Measurements from ENCODE around the gene FANCM. TPM values are rescaled to one million over a fixed set of nuclear protein-coding genes. Genes with fewer than 3 reads are reported as not detected.

The FANCM gene
- total RNA-seq, 1 donor from 2014 or later, result 9.9 TPM

DNA sequence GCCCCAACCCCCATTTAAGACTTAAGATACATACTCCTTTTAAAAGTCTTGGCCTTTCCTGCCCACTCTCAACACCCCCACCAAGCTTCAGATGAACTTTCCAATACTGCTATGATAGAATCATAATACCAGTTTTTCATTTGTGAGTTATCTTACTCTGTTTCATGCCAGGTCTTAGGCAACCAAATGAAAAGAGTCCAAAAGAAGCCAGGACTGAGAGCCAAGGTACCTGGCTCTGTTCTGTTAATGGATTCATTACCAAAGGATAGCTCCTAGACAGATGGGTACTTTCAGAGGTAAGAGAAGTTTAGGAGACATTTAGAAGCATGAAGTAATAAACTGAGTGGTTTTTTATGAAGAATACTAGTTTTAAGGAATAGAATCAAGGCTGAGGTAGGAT is 34.2 kb downstream of the FANCM start:
- Mint-ChIP-seq H3K9me3 (ENCODE audit: unreplicated experiment) (no peaks in the 10 kb centered on the region), H3K4me1 (ENCODE audit: unreplicated experiment) (no peaks in the 10 kb centered on the region), H3K4me3 (ENCODE audit: unreplicated experiment) (no peak overlapping the region), H3K36me3 (ENCODE audit: low read depth, unreplicated experiment) (no peaks in the 10 kb centered on the region), H3K27me3 (ENCODE audit: unreplicated experiment) (no peaks in the 10 kb centered on the region), H3K27ac (ENCODE audit: unreplicated experiment) (no peak overlapping the region)
- DNase-seq (ENCODE audit: low spot score), result no peak
- TF ChIP-seq, protein P1, sequence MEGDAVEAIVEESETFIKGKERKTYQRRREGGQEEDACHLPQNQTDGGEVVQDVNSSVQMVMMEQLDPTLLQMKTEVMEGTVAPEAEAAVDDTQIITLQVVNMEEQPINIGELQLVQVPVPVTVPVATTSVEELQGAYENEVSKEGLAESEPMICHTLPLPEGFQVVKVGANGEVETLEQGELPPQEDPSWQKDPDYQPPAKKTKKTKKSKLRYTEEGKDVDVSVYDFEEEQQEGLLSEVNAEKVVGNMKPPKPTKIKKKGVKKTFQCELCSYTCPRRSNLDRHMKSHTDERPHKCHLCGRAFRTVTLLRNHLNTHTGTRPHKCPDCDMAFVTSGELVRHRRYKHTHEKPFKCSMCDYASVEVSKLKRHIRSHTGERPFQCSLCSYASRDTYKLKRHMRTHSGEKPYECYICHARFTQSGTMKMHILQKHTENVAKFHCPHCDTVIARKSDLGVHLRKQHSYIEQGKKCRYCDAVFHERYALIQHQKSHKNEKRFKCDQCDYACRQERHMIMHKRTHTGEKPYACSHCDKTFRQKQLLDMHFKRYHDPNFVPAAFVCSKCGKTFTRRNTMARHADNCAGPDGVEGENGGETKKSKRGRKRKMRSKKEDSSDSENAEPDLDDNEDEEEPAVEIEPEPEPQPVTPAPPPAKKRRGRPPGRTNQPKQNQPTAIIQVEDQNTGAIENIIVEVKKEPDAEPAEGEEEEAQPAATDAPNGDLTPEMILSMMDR (IDR thresholded peaks at IDR 0.05; ENCODE audit: unreplicated experiment), result no peak

- Mint-ChIP-seq H3K36me3 (ENCODE audit: low read depth, unreplicated experiment) (no peaks in the 10 kb centered on the region), H3K9me3 (ENCODE audit: unreplicated experiment) (no peaks in the 10 kb centered on the region), H3K4me1 (ENCODE audit: unreplicated experiment) (no peaks in the 10 kb centered on the region), H3K27me3 (ENCODE audit: unreplicated experiment) (no peaks in the 10 kb centered on the region), H3K4me3 (ENCODE audit: unreplicated experiment) (no peak overlapping the region), H3K27ac (ENCODE audit: unreplicated experiment) (no peak overlapping the region)
- TF ChIP-seq, protein P1 (IDR thresholded peaks at IDR 0.05; ENCODE audit: unreplicated experiment), result no peak
- DNase-seq (ENCODE audit: low spot score), result no peak
Measured at GRCh38 chr14:45177076-45177475, 41.3 kb downstream of the FANCM start.

DNA sequence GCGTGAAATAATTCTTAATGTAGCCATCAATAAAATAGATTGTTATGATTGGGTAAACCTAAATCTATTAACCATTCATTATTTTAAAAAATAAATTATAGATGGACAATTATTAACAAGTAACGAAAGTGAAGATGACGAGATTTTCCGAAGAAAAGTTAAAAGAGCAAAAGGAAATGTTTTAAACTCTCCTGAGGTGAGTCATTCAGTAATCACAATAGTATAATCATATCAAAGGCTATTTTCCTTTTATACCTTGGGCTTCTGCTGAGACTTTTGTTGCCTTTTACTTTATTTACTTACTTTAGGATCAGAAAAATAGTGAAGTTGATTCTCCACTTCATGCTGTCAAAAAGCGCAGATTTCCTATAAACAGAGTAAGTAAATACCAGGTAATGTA is 45.6 kb downstream of the FANCM start:
- H3K9me3 Mint-ChIP-seq (ENCODE audit: unreplicated experiment), result no peaks in the 10 kb centered on the region
- DNase-seq (ENCODE audit: low spot score), result no peak
- no peak overlapping the region for H3K27ac Mint-ChIP-seq (ENCODE audit: unreplicated experiment)
- no peaks in the 10 kb centered on the region for H3K36me3 Mint-ChIP-seq (ENCODE audit: low read depth, unreplicated experiment)
- no peak overlapping the region for H3K4me3 Mint-ChIP-seq (ENCODE audit: unreplicated experiment)
- H3K27me3 Mint-ChIP-seq (ENCODE audit: unreplicated experiment), result no peaks in the 10 kb centered on the region
- TF ChIP-seq, protein P1 (IDR thresholded peaks at IDR 0.05; ENCODE audit: unreplicated experiment), result no peak
- H3K4me1 Mint-ChIP-seq (ENCODE audit: unreplicated experiment), result no peaks in the 10 kb centered on the region

DNA sequence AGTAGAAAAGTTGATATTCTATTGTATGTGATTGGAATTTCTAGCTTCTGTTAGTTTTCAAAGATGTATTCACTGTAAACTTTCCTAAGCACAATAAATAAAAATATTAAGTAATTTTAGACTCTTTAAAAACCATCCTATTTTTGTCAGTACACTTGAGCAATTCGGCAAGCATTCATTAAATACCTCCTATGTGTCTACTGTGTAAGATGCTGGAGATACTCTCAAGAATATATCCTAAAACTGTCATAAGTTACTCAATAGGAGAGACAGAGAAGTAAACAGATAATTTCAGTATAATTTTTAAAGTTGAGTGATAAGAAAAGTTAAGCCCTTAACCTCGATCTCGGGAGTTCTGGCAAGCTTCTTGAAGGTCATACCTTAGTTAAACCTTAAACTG is 46.1 kb downstream of the FANCM start:
- Mint-ChIP-seq H3K36me3 (ENCODE audit: low read depth, unreplicated experiment) (no peaks in the 10 kb centered on the region), H3K4me1 (ENCODE audit: unreplicated experiment) (no peaks in the 10 kb centered on the region), H3K4me3 (ENCODE audit: unreplicated experiment) (no peak overlapping the region), H3K9me3 (ENCODE audit: unreplicated experiment) (no peaks in the 10 kb centered on the region), H3K27ac (ENCODE audit: unreplicated experiment) (no peak overlapping the region), H3K27me3 (ENCODE audit: unreplicated experiment) (no peaks in the 10 kb centered on the region)
- DNase-seq (ENCODE audit: low spot score), result no peak
- TF ChIP-seq, protein P1 (IDR thresholded peaks at IDR 0.05; ENCODE audit: unreplicated experiment), result no peak

- H3K36me3 Mint-ChIP-seq (ENCODE audit: low read depth, unreplicated experiment), result no peaks in the 10 kb centered on the region
- H3K27me3 Mint-ChIP-seq (ENCODE audit: unreplicated experiment), result no peaks in the 10 kb centered on the region
- no peaks in the 10 kb centered on the region for H3K4me1 Mint-ChIP-seq (ENCODE audit: unreplicated experiment)
- TF ChIP-seq, protein P1 (IDR thresholded peaks at IDR 0.05; ENCODE audit: unreplicated experiment), result no peak
- no peak for DNase-seq (ENCODE audit: low spot score)
- H3K9me3 Mint-ChIP-seq (ENCODE audit: unreplicated experiment), result no peaks in the 10 kb centered on the region
- H3K27ac Mint-ChIP-seq (ENCODE audit: unreplicated experiment), result no peak overlapping the region
- H3K4me3 Mint-ChIP-seq (ENCODE audit: unreplicated experiment), result no peak overlapping the region
Measured at GRCh38 chr14:45185100-45185814, 49.5 kb downstream of the FANCM start.
